HL-60 (cell line): Measurements from ENCODE around the gene COL5A2.

Experiments used
- CTCF ChIP-seq: IDR thresholded peaks from one replicate; pipeline ENCODE4 v1.5.1; 2011; ENCODE audit warnings: low read length, control low read depth, inconsistent platforms; ENCODE audit not compliant: insufficient read depth
- GABPA ChIP-seq: IDR thresholded peaks from 2 replicates; pipeline ENCODE4 v1.6.1; 2012; ENCODE audit warnings: low read depth
- POLR2AphosphoS5 ChIP-seq: IDR thresholded peaks from 2 replicates; pipeline ENCODE4 v1.6.1; 2012; ENCODE audit warnings: low read depth
- REST ChIP-seq: IDR thresholded peaks from 2 replicates; pipeline ENCODE4 v1.6.1; 2012; ENCODE audit warnings: low read depth; ENCODE audit not compliant: insufficient replicate concordance

- TF ChIP-seq CTCF (no peak), POLR2AphosphoS5 (no peak), GABPA (no peak), REST (no peak)
Observed at GRCh38 chr2:189214484-189214883, 34.9 kb upstream of the COL5A2 start.
